SK-N-SH treated with all-trans-retinoic acid at 6 μM for 48 hours (cell line): ENCODE data around the gene TAS2R5.

Experiments used
- ARNTL ChIP-seq: fragments of 450-650 bp; formaldehyde crosslinking; IDR thresholded peaks from 2 replicates; pipeline ENCODE4 v1.5.0; 2020; ENCODE audit warnings: low read depth, mild to moderate bottlenecking, moderate library complexity, borderline replicate concordance
- BACH2 ChIP-seq: fragments of 250-450 bp; sonication (Bioruptor Pico); IDR thresholded peaks from 2 replicates; pipeline ENCODE4 v1.9.0; 2021; ENCODE audit warnings: mild to moderate bottlenecking, borderline replicate concordance
- CSDC2 ChIP-seq: fragments of 250-450 bp; sonication (Bioruptor Pico); IDR thresholded peaks from 2 replicates; pipeline ENCODE4 v1.5.0; 2020; ENCODE audit warnings: mild to moderate bottlenecking, moderate library complexity
- CSRNP3 ChIP-seq: fragments of 250-450 bp; sonication (Bioruptor Pico); IDR thresholded peaks from 2 replicates; pipeline ENCODE4 v1.5.1; 2021; ENCODE audit warnings: mild to moderate bottlenecking, moderate library complexity
- ISL1 ChIP-seq: fragments of 250-450 bp; sonication (Bioruptor Pico); IDR thresholded peaks from 2 replicates; pipeline ENCODE4 v2.1.2; 2022; ENCODE audit warnings: mild to moderate bottlenecking, moderate library complexity
- PATZ1 ChIP-seq: fragments of 250-450 bp; sonication (Bioruptor Pico); IDR thresholded peaks from 2 replicates; pipeline ENCODE4 v1.8.0; 2020; ENCODE audit warnings: mild to moderate bottlenecking, moderate library complexity, borderline replicate concordance
- RARB ChIP-seq: fragments of 250-450 bp; sonication (Bioruptor Pico); IDR thresholded peaks from 2 replicates; pipeline ENCODE4 v1.8.0; 2021; ENCODE audit warnings: mild to moderate bottlenecking, moderate library complexity
- ZC3H10 ChIP-seq: fragments of 250-450 bp; sonication (Bioruptor Pico); IDR thresholded peaks from 2 replicates; pipeline ENCODE4 v1.5.1; 2021; ENCODE audit warnings: mild to moderate bottlenecking, moderate library complexity
- ZFP3 ChIP-seq: fragments of 250-450 bp; sonication (Bioruptor Pico); IDR thresholded peaks from 2 replicates; pipeline ENCODE4 v1.5.0; 2020; ENCODE audit warnings: mild to moderate bottlenecking, moderate library complexity
- ZFP30 ChIP-seq: fragments of 450-650 bp; formaldehyde crosslinking; IDR thresholded peaks from 2 replicates; pipeline ENCODE4 v1.5.0; 2022; ENCODE audit warnings: mild to moderate bottlenecking, moderate library complexity
- ZNF565 ChIP-seq: fragments of 450-650 bp; formaldehyde crosslinking; conservative IDR thresholded peaks from 2 replicates; pipeline ENCODE4 v1.5.0; 2020; ENCODE audit warnings: low read depth, mild to moderate bottlenecking, moderate library complexity
- TF ChIP-seq, protein P1 (sequence below): fragments of 250-450 bp; sonication (Bioruptor Pico); IDR thresholded peaks from 2 replicates; pipeline ENCODE4 v1.5.0; 2020; ENCODE audit warnings: mild to moderate bottlenecking, moderate library complexity
- TF ChIP-seq, protein P2 (sequence below): fragments of 250-450 bp; sonication (Bioruptor Pico); IDR thresholded peaks from 2 replicates; pipeline ENCODE4 v1.8.0; 2021; ENCODE audit warnings: low read depth, mild to moderate bottlenecking, moderate library complexity, borderline replicate concordance
- TF ChIP-seq, protein P3 (sequence below): fragments of 250-450 bp; sonication (Bioruptor Pico); IDR thresholded peaks from 2 replicates; pipeline ENCODE4 v1.5.1; 2020; ENCODE audit warnings: low read depth, mild to moderate bottlenecking, moderate library complexity

DNA sequence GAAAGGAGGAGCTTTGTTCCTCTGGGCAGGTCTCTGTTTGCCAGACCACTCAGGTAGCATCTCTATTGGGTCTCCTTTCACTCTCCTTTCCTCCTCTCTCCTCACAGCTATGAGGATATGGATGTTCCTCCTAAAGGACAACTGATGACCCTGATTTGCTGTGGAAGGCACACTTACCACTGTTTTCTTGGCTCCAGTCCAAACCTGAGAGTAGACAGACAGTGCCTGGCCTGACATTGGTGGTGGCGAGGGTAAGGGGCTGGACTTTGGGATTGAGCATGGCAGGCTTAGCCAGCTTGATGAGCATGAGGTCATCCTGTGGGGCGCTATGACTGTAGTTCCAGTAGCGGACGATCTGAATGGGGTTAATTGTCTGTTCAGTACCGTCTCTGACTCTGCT is 47.7 kb downstream of the TAS2R5 start:
- TF ChIP-seq ZFP3 (CRISPR knock-in tag) (no peak), RARB (no peak), BACH2 (CRISPR knock-in tag) (no peak), CSRNP3 (CRISPR knock-in tag) (no peak), ZNF565 (CRISPR knock-in tag) (no peak), ARNTL (CRISPR knock-in tag) (no peak), CSDC2 (CRISPR knock-in tag) (no peak), ZFP30 (CRISPR knock-in tag) (no peak), ISL1 (no peak), ZC3H10 (no peak), PATZ1 (no peak)
- TF ChIP-seq, protein P1, sequence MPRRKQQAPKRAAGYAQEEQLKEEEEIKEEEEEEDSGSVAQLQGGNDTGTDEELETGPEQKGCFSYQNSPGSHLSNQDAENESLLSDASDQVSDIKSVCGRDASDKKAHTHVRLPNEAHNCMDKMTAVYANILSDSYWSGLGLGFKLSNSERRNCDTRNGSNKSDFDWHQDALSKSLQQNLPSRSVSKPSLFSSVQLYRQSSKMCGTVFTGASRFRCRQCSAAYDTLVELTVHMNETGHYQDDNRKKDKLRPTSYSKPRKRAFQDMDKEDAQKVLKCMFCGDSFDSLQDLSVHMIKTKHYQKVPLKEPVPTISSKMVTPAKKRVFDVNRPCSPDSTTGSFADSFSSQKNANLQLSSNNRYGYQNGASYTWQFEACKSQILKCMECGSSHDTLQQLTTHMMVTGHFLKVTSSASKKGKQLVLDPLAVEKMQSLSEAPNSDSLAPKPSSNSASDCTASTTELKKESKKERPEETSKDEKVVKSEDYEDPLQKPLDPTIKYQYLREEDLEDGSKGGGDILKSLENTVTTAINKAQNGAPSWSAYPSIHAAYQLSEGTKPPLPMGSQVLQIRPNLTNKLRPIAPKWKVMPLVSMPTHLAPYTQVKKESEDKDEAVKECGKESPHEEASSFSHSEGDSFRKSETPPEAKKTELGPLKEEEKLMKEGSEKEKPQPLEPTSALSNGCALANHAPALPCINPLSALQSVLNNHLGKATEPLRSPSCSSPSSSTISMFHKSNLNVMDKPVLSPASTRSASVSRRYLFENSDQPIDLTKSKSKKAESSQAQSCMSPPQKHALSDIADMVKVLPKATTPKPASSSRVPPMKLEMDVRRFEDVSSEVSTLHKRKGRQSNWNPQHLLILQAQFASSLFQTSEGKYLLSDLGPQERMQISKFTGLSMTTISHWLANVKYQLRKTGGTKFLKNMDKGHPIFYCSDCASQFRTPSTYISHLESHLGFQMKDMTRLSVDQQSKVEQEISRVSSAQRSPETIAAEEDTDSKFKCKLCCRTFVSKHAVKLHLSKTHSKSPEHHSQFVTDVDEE = no peak
- TF ChIP-seq, protein P2, sequence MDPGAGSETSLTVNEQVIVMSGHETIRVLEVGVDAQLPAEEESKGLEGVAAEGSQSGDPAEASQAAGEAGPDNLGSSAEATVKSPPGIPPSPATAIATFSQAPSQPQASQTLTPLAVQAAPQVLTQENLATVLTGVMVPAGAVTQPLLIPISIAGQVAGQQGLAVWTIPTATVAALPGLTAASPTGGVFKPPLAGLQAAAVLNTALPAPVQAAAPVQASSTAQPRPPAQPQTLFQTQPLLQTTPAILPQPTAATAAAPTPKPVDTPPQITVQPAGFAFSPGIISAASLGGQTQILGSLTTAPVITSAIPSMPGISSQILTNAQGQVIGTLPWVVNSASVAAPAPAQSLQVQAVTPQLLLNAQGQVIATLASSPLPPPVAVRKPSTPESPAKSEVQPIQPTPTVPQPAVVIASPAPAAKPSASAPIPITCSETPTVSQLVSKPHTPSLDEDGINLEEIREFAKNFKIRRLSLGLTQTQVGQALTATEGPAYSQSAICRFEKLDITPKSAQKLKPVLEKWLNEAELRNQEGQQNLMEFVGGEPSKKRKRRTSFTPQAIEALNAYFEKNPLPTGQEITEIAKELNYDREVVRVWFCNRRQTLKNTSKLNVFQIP (CRISPR knock-in tag) = no peak
- TF ChIP-seq, protein P3, sequence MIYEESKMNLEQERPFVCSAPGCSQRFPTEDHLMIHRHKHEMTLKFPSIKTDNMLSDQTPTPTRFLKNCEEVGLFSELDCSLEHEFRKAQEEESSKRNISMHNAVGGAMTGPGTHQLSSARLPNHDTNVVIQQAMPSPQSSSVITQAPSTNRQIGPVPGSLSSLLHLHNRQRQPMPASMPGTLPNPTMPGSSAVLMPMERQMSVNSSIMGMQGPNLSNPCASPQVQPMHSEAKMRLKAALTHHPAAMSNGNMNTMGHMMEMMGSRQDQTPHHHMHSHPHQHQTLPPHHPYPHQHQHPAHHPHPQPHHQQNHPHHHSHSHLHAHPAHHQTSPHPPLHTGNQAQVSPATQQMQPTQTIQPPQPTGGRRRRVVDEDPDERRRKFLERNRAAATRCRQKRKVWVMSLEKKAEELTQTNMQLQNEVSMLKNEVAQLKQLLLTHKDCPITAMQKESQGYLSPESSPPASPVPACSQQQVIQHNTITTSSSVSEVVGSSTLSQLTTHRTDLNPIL (CRISPR knock-in tag) = no peak
